Heart right ventricle (tissue), 16 donors: Measurements from ENCODE around the gene MPRIP. TPM values are rescaled to one million over a fixed set of nuclear protein-coding genes. Genes with fewer than 3 reads are reported as not detected.

Experiments used
- ATAC-seq, 8 donors: fragments of 200-7000 bp; cut with Tn5 transposase; one replicate each; pipeline ENCODE4 v1.9.1; 2020; ENCODE audit warnings: mild to moderate bottlenecking in 8 of 8, moderate library complexity in 8 of 8, moderate number of reproducible peaks in 1 of 8
- DNase-seq, 2 donors: peaks; one replicate each; pipeline ENCODE4 v3.0.0-alpha.2; 2020
- H3K27ac ChIP-seq, 10 donors: fragments of 200-600 bp; sonication (generic) in 2 of 10; one replicate each; pipeline versions ENCODE4 v1.5.0 to v1.8.0; 2020 to 2022; ENCODE audit warnings: mild to moderate bottlenecking in 3 of 10
- H3K27me3 ChIP-seq, 7 donors: fragments of 200-600 bp; one replicate each; pipeline ENCODE4 v1.8.0; 2021 to 2022; ENCODE audit warnings: mild to moderate bottlenecking in 2 of 7
- H3K36me3 ChIP-seq, 9 donors: fragments of 200-600 bp; sonication (generic) in 1 of 9; one replicate each; pipeline versions ENCODE4 v1.5.0 to v1.8.0; 2020 to 2022; ENCODE audit warnings: mild to moderate bottlenecking in 2 of 9
- H3K4me1 ChIP-seq, 9 donors: fragments of 200-600 bp; sonication (generic) in 1 of 9; one replicate each; pipeline versions ENCODE4 v1.5.0 to v1.8.0; 2020 to 2022; ENCODE audit warnings: mild to moderate bottlenecking in 4 of 9
- H3K4me3 ChIP-seq, 10 donors: fragments of 200-600 bp; sonication (generic) in 2 of 10; one replicate each; pipeline versions ENCODE4 v1.5.0 to v1.8.0; 2020 to 2022; ENCODE audit warnings: mild to moderate bottlenecking in 7 of 10, moderate library complexity in 2 of 10
- H3K9me3 ChIP-seq, 11 donors: fragments of 200-600 bp in 10 of 11; sonication (generic) in 2 of 11; one replicate each; pipeline versions ENCODE4 v1.5.0 to v1.8.0; 2013 to 2022; ENCODE audit warnings: mild to moderate bottlenecking in 2 of 11, control low read depth in 1 of 11, moderate library complexity in 1 of 11
- CTCF ChIP-seq, 9 donors: fragments of 200-600 bp; sonication (generic) in 2 of 9; IDR thresholded peaks; one replicate each; pipeline versions ENCODE4 v1.5.0 to v1.8.0; 2021 to 2022; ENCODE audit warnings: antibody characterized with exemption in 9 of 9, mild to moderate bottlenecking in 5 of 9, moderate library complexity in 1 of 9
- WGBS, 2 donors: extraction: QIAGEN DNeasy Blood & Tissue Kit; methylation state at CpG; one replicate each; pipeline ENCODE4 v1.1.7; 2013; ENCODE audit warnings: inconsistent platforms in 1 of 2; 5-methylcytosine and 5-hydroxymethylcytosine counted together
- intact Hi-C, 10 donors: fragments of 100-400 bp; cut with DNase I; formaldehyde crosslinking; loops; one replicate each; pipeline versions ENCODE4 v1.11.1 to v1.14.2; 2022
- polyA plus RNA-seq, 2 donors: library from polyadenylated mRNA; stranded (reverse); fragments of 200-250 nt; gene quantifications; one replicate each; pipeline ENCODE4 v1.2.3, GENCODE V29; 2013
- total RNA-seq, 10 donors: library from RNA; stranded (reverse); fragmentation: NEBNext Ultra II Directional in 3 of 10; extraction: Animal tissue kit (Norgen Biotek cat#: 25700) in 3 of 10; gene quantifications; one replicate each; pipeline versions ENCODE4 v1.2.1 to v1.2.4, GENCODE V29; 2021 to 2023
- donor health status: Arrhythmogenic right ventricular cardiomyopathy.
- donor health status: ischemic (EF 13 %, LVEDD 7.1; RV severe dilation, severe dysfunction).
- donor health status: healthy with polysubstance abuse.
- donor health status: DM: no; HTN: yes; CAD: no.
- donor health status: DM: no; HTN: no; CAD: no.
- donor health status: ischemic (EF 25% LVEDD 6.9; RV normal size, moderate dysfunction).
- donor health status: ischemic (EF 25% LVEDD 5.7; RV mildly dilated, moderate dysfunction).
- donor health status: healthy.
- donor health status: DM: yes; HTN: yes; CAD: no.
- donor health status: Ischemic cardiomyopathy.
- donor health status: ischemic (EF 35%, LVEDD 5.7; RV mildly dilated, moderate dysfunction).
- donor health status: nonischemic (EF 11% LVEDD 7.7; RV severe dilation, severe dysfunction).
- donor health status: DM: yes; HTN: yes; CAD: no.
- donor health status: PGD.
- donor health status: ischemic (EF 29% LVEDD 5.4; RV normal size, mild dysfunction).
- donor health status: nonischemic (EF 23%, LVEDD 6.1; RV moderate dilation, normal function).

The MPRIP gene
- total and polyA plus RNA-seq, 12 donors: 225 to 409 (median 321) TPM

DNA sequence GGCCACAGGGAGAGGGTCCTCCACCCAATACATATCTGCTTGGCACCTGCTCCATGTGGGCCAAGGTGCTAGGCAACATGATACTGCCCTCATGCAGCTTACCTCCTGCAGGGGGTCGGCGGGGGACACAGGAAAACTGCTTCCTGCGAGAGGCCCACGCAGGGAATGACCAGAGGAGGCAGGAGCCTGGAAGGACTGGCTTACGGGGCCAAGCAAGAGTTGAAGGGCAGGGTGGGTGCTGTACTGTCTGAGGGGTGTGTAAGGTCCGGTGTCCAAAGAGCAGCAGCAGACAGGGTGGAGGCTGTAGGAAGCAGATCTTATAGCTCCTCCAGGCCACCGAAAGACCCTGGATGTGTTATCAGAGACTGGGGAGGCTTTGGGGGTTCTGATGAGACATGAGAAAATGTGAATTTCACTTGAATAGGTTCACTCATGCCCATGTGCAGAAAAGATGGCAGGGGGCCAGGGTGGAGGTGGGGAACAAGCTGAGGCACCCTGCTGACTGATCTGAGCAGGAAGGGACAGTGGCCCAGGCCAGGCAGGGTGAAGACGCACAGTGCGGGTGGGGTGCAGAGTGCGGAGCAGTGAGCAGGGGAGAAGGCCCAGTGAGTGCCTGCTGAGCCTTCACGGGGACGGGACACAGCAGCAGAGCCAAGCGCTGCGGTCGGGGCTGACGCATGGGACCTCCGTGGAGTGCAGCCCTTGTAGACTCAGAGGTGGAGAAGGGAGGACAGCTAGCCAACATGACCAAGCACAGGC, 186.4 kb downstream of the MPRIP start:
- WGBS, 2 donors: 60 to 77% methylated on average over 17 of the region's 17 CpGs
- H3K4me3 ChIP-seq: no peak overlapping the region

DNA sequence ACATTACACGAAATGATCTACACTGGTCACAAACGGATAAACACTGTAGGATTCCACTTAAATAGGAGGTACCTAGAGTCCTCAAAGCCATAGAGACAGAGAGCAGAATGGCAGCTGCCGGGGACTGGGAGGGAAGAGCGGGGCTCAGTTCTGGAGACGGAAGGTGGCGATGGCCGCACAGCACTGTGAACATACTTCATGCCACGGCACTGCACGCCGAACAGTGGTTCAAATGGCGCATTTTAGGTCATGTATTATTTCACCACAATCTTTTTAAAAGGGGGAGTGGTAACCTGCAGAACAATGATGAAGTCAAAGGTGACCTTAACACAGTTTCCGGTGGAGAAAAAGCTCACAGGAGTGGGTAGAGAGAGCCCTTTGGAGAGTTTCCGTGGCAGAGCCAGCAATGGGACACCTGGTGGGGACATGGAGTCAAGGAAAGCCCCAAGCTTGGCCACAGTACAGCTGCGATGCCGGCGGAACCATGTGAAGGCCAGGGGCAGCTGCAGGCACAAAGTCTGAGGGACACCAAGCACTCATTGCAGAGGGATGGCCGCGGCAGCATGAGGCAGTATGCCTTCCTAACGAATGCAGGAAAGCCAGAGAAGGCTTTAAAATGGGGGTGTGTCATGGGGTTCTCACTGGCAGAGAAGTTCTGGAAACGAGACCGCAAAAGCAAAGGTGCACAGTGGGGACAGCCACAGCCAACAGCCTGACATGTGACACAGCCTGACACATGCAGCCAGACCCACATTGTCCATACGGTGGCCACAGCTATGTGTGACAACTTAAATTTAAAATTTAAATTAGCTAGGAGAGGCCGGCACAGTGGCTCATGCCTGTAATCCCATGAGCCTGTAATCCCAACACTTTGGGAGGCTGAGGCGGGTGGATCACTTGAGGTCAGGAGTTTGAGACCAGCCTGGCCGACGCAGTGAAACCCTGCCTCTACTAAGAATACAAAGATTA, 187.4 kb downstream of the MPRIP start:
- no peak for ATAC-seq
- Histone ChIP-seq H3K4me1 (peaks cover 0 to 57% (median 38%) of the 10 kb centered on the region in 9 donors), H3K4me3 (no peak overlapping the region), H3K9me3 (no peaks in the 10 kb centered on the region), H3K36me3 (peaks cover 0 to 86% (median 59%) of the 10 kb centered on the region in 9 donors), H3K27ac (peak overlapping the region in 6 of 10 donors; percentile 50 to 78 (median 70)), H3K27me3 (no peaks in the 10 kb centered on the region)
- no peak for TF ChIP-seq CTCF (IDR thresholded peaks at IDR 0.05)
- intact Hi-C loops: loop anchor here in 6 of 10 donors (10.0 kb wide), 3 partner anchors 75 to 225 kb away; no protein-coding TSS in a partner anchor
- WGBS, 2 donors: 85 to 87% methylated on average over 26 of the region's 26 CpGs
- no peak for DNase-seq

More for the DNA sequence above, 186.4 kb downstream of the MPRIP start:
- no peaks in the 10 kb centered on the region for H3K27me3 ChIP-seq
- no peak for TF ChIP-seq CTCF (IDR thresholded peaks at IDR 0.05)
- ATAC-seq (peak in 7 of 8 donors; percentile 28 to 73 (median 52)), DNase-seq (peak in 1 of 2 donors; percentile 47)
- H3K4me1 ChIP-seq: peaks cover 0 to 47% (median 33%) of the 10 kb centered on the region in 9 donors
- H3K9me3 ChIP-seq: no peaks in the 10 kb centered on the region
- H3K27ac ChIP-seq: peak overlapping the region in 8 of 10 donors; percentile 31 to 78 (median 66)
- peaks cover 0 to 96% (median 69%) of the 10 kb centered on the region in 9 donors for H3K36me3 ChIP-seq
- intact Hi-C loops: no loop called here

GRCh38 chr17:17231621-17232302, 189.5 kb downstream of the MPRIP start:
- Histone ChIP-seq H3K36me3 (peaks cover 0 to 65% (median 38%) of the 10 kb centered on the region in 9 donors), H3K27ac (peak overlapping the region in 6 of 10 donors; percentile 1 to 53 (median 28)), H3K9me3 (no peaks in the 10 kb centered on the region), H3K27me3 (no peaks in the 10 kb centered on the region), H3K4me3 (no peak overlapping the region), H3K4me1 (peaks cover 2 to 73% (median 51%) of the 10 kb centered on the region in 9 donors)
- DNase-seq: no peak
- intact Hi-C loops: loop anchor here in 6 of 10 donors (10.0 kb wide), 3 partner anchors 77 to 227 kb away; no protein-coding TSS in a partner anchor
- no peak for ATAC-seq
- no peak for TF ChIP-seq CTCF (IDR thresholded peaks at IDR 0.05)
- WGBS, 2 donors: 58 to 65% methylated on average over 16 of the region's 16 CpGs
